ENCODE measurements around the gene ENTPD7.
"Not testable (repeated sequence)": the region's sequence is repeated elsewhere in the genome, so short reads cannot be mapped to it uniquely, and the experiment has no call there.

ENTPD7 gene

DNA sequence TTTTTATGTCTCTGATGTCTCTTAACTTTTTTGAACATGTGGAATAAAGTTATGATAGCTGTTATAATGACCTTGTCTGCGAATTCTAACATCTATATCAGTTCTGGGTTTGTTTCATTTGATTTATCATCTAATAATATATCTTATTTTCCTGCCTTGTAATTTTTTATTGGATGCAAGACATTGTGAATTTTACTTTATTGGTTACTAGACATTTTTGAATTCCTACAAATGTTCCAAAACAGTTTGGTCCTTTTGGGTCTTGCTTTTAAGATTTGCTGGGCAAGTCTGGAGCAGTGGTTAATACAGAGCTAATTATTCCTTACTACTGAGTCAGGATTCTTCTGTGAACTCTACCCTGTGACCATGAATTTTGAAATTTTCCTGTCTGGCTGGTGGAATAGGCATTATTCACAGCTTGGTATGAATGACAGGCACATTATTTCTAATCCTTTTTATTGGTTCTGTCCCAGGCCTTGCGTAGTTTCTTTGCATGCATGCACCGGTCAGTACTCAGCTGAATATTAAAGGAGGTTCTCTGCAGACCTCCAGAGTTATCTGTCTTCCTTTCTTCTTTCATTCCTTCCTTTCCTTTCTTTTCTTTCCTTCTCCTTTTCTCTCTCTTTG is 81.7 kb downstream of the ENTPD7 start:
- DNase-seq (ENCODE audit: extremely low read depth in 1 of 2, low read depth in 1 of 2) = no peak

DNA sequence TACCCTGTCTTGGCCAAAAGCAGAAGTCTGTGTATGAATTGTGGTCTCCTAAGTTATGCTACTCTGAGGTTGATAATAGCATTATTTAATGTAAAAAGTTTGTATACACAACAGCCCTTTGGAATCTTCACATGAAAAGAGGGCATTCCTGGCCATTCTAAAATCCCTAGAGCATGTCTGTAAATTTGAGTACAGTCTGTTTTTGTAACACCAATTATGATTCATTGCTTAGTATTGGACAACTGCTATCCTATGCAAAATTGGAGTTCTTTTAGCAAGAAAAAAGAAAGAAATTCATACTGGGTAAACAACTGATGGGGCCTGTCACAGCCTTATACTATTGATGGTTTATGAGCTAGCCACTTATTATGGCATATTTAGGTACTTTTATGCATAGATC is 82.9 kb downstream of the ENTPD7 start:
- no peak for DNase-seq (ENCODE audit: extremely low read depth in 1 of 2, low read depth in 1 of 2)

DNA sequence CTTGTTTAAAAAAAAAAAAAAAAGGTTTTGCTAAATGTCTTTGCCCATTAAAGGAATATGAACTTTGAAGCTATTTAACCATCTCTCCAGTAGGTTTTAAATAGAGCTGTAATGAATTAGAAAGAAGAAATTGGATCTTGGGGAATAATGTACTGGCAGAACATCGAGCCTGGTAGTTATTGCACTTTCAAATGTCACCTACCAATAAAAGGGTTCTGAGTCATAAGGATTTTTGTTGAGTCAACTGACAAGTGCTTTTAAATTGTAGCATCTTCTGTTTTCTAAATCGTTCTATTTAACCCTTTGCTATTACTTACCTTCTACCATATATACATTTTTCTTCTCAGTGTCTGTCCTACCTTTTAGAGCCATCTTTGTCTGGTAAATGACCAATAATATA is 83.4 kb downstream of the ENTPD7 start:
- DNase-seq (ENCODE audit: extremely low read depth in 1 of 2, low read depth in 1 of 2) = no peak

DNA sequence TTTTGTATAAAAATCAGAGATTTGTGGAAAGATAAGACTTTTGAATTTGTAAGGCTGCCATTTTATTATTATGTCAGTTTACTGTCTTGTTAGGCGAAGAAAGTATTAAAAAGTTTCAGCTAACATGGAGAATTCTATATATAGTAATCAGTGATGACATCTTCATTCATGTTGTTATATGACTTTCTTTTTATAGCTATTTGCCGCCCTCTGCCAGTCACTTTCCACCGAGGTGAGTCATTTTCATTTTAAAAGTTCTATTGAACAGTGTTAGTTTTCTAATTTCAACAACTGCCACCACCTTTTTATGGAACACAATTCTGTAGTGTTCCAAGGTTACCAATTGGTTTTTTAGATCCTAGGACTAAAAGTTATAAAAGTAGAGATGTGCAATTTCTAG is 84.5 kb downstream of the ENTPD7 start:
- no peak for DNase-seq (ENCODE audit: extremely low read depth in 1 of 2, low read depth in 1 of 2)

DNA sequence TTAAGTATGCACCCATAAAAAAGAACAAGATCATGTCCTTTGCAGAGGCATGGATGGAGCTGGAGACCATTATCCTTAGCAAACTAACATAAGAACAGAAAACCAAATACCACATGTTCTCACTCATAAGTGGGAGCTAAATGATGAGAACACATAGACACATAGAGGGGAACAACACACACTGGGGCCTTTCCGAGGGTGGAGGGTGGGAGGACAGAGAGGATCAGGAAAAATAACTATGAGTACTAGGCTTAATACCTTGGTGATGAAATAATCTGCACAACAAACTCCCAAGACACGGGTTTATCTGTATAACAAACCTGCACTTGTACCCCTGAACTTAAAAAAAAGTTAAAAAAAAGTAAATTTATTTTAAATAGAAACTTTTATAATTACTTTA is 86.9 kb downstream of the ENTPD7 start:
- DNase-seq (ENCODE audit: extremely low read depth in 1 of 2, low read depth in 1 of 2) = not testable (repeated sequence)

DNA sequence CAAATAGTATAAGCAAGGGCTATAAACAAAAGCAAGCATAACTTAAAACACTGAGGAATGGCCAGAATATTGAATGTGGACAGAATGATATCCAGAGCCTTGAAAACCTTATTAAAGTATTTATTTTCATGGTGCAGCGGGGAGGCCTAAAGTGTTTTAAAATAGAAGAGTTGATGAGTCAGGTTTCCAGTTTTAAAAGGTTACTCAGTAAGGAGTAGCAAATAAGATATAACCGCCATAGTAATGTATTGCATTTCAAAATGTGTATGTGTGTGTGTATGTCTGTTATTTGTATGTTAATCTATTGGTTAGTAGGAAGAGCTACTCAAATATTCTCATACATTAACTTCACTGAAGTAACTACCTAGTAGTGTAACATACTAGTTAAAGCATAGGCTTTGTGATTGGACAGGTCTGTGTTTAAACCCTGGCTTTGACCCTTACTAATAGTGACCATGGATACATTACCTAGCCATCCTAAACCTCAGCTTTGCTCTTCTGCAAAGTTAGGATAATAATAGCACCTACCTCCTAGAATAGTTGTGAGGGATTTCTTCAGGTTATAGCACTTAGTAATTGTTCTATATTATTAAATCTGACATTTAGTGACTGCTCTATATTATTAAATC is 89.6 kb downstream of the ENTPD7 start:
- DNase-seq (ENCODE audit: extremely low read depth in 1 of 2, low read depth in 1 of 2) = no peak

DNA sequence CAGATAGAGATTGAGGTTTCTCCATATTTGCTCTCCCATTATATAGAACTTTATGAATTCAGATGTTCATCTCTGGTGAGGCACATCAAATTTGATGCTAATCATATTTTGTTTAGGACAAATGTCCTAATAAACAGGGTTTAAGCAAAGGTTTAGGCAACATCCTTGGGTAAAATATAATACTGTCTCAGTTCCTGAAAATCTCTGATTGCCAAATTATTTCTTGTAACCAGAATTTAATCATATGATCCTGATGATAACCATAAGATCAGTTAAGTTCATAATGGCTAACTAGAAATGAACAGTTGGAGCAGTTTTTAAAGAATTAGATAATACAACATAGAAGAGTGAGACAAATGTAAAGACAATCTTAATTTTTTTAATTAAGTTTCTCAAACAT is 91.3 kb downstream of the ENTPD7 start:
- no peak for DNase-seq (ENCODE audit: extremely low read depth in 1 of 2, low read depth in 1 of 2)

DNA sequence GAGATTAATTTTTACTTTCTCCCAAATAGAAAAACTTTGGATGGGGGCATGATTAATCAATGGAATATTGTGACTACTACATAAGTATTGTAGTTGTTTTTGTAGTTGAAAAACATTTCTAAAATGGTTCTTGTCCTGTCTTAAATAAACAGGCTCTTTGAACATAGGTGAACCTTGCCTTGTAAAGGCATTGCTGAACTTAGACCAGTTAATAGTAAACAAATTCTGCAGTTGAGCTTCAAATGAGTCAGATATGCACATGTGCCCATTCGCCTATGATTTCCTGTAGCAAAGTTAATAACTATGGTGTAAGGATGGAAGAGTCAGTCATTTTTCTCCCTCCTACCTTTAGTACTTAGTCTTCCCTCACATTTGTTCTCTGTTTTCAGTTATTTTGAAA is 95.4 kb downstream of the ENTPD7 start:
- no peak for DNase-seq (ENCODE audit: extremely low read depth in 1 of 2, low read depth in 1 of 2)

All from stimulated activated CD8-positive, alpha-beta memory T cell treated with anti-CD3 and anti-CD28 coated beads, Interleukin-7, amount 100 ng/mL, for 48 hours (primary cell).